A673 (cell line): Measurements from ENCODE around the gene FAXC.

Experiments used
- EZH2 ChIP-seq: fragments of 200-600 bp; sonication (generic); IDR thresholded peaks from 2 replicates; pipeline ENCODE4 v1.6.1; 2017; ENCODE audit warnings: borderline replicate concordance, low read depth, mild to moderate bottlenecking, mixed read lengths, antibody characterized with exemption, low read length; ENCODE audit not compliant: poor library complexity, severe bottlenecking
- TF ChIP-seq, protein P1 (sequence below): fragments of 300-800, 200-600 bp; sonication (generic); conservative IDR thresholded peaks from 2 replicates; pipeline ENCODE4 v1.5.1; 2017; ENCODE audit warnings: low read depth, mild to moderate bottlenecking, antibody characterized with exemption, low read length, moderate library complexity, mixed read lengths

DNA sequence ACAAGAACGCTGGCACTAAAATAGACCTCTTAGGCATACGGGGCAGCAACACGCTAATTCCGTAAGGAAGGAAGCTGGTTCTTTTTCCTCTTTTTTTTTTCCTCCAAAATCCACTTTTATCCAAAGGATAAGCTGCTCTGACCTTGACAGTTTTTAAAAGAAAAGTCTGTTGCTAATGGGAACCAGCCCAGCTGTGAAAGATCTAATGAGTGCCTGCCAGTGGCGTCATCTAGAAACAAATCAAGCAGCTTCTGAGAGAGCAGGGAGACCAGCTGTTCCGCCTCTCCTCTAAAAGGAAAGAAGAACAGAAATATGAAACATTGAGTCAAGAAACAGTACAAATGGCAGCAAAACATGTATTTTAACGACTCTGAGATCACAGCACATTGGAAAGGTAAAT is 78.6 kb downstream of the FAXC start:
- TF ChIP-seq, protein P1, sequence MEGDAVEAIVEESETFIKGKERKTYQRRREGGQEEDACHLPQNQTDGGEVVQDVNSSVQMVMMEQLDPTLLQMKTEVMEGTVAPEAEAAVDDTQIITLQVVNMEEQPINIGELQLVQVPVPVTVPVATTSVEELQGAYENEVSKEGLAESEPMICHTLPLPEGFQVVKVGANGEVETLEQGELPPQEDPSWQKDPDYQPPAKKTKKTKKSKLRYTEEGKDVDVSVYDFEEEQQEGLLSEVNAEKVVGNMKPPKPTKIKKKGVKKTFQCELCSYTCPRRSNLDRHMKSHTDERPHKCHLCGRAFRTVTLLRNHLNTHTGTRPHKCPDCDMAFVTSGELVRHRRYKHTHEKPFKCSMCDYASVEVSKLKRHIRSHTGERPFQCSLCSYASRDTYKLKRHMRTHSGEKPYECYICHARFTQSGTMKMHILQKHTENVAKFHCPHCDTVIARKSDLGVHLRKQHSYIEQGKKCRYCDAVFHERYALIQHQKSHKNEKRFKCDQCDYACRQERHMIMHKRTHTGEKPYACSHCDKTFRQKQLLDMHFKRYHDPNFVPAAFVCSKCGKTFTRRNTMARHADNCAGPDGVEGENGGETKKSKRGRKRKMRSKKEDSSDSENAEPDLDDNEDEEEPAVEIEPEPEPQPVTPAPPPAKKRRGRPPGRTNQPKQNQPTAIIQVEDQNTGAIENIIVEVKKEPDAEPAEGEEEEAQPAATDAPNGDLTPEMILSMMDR: no peak
- no peak for TF ChIP-seq EZH2
